DND-41 (cell line): ENCODE results near the gene DNAH12.

ENCODE experiments used
- EZH2 ChIP-seq: IDR thresholded peaks from 3 replicates; pipeline ENCODE4 v1.6.1; 2012; ENCODE audit warnings: borderline replicate concordance, low read depth, mild to moderate bottlenecking, moderate library complexity, low read length, inconsistent platforms; ENCODE audit not compliant: severe bottlenecking
- TF ChIP-seq, protein P1 (sequence below): IDR thresholded peaks from 2 replicates; pipeline ENCODE4 v1.5.1; 2012; ENCODE audit warnings: borderline replicate concordance, low read length, moderate library complexity, mild to moderate bottlenecking; ENCODE audit not compliant: poor library complexity, severe bottlenecking; ENCODE audit errors: extremely low read depth

DNA sequence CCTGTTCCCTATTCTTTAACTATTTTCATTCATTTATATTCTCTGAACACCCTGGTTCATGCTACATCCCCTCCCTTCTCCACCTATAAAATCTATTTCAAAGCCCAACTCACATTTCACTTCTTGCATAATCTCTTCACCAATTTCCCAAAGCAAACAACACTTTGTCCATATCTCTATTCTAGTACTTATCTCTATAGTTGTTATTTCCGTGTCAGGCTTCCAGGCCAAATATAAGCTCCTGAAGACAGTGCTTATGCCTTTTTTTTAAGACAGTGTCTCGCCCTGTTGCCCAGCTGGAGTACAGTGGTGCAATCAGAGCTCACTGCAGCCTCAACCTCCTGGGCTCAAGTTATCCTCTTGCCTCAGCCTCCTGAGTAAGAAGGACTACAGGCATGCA, 43.6 kb downstream of the DNAH12 start:
- TF ChIP-seq, protein P1, sequence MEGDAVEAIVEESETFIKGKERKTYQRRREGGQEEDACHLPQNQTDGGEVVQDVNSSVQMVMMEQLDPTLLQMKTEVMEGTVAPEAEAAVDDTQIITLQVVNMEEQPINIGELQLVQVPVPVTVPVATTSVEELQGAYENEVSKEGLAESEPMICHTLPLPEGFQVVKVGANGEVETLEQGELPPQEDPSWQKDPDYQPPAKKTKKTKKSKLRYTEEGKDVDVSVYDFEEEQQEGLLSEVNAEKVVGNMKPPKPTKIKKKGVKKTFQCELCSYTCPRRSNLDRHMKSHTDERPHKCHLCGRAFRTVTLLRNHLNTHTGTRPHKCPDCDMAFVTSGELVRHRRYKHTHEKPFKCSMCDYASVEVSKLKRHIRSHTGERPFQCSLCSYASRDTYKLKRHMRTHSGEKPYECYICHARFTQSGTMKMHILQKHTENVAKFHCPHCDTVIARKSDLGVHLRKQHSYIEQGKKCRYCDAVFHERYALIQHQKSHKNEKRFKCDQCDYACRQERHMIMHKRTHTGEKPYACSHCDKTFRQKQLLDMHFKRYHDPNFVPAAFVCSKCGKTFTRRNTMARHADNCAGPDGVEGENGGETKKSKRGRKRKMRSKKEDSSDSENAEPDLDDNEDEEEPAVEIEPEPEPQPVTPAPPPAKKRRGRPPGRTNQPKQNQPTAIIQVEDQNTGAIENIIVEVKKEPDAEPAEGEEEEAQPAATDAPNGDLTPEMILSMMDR: no peak
- TF ChIP-seq EZH2: no peak
